HG02571 (cell line): ENCODE results near the gene FNBP1.

ENCODE experiments used
- ATAC-seq: cut with Tn5 transposase; IDR thresholded peaks from one replicate; pipeline ENCODE4 v1.9.1; 2021; ENCODE audit warnings: mild to moderate bottlenecking, moderate library complexity; ENCODE audit not compliant: unreplicated experiment

The FNBP1 gene

GRCh38 chr9:129865668-129866320 lies 177.2 kb downstream of the FNBP1 start:
- no peak for ATAC-seq

- ATAC-seq = no peak
These were observed 177.9 kb downstream of the FNBP1 start for GRCh38 chr9:129864991-129865647.

GRCh38 chr9:129863059-129863690 lies 179.8 kb downstream of the FNBP1 start:
- no peak for ATAC-seq

DNA sequence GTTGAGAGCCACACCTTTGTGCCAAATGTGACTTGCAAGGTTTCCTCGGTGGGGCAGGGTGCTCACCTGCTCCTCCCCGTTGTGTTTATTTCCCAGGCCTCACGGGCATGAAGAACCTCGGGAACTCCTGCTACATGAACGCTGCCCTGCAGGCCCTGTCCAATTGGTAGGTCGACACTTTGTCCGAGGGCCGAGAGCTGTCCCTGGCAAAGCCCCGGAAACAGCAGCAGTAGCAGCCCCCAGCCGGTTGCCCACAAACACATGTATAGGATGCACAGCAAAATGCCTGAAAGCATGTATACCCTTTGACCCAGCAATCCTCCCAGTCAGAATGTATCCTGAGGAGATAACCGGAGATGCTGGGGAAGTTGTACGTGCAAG lies 181.6 kb downstream of the FNBP1 start:
- no peak for ATAC-seq

GRCh38 chr9:129860653-129861446 lies 182.1 kb downstream of the FNBP1 start:
- ATAC-seq = no peak

DNA sequence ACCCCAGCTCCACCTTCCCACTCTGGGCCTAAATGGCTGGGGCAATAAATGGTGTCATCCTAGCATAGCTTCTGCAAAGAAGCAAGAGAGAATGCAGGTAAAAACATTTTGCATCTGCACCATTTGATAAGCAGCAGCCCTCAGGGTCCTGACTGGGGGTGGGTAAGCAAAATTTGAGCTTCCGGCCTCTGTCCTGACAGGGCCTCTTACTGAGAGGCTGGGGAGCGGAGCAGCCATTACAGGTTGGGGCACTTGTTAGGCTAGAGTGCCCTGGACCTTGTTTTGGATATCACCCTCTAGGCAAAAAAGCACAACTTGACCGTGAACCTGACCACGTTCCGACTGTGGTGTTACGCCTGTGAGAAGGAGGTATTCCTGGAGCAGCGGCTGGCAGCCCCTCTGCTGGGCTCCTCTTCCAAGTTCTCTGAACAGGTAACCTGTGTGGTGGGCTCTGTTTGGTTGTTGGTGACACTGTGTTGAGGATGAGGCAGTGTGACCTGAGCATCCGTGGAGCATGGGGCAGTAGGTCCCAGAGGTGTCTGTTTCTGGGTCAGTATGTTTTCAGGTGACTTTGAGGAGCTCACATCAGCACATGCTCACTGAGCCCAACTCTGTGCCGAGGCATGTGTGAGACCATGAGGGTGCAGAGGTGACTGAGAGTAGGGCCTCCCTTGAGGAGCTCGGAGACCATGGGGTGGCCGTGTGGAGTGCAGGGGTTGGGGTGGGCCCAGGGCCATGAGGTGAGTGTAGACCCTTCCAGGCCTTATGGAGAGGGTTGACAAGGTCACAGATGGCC lies 184.6 kb downstream of the FNBP1 start:
- no peak for ATAC-seq

GRCh38 chr9:129857207-129857606 lies 185.8 kb downstream of the FNBP1 start:
- ATAC-seq = no peak

- ATAC-seq = no peak
These were observed 188.3 kb downstream of the FNBP1 start for GRCh38 chr9:129854588-129855110.

DNA sequence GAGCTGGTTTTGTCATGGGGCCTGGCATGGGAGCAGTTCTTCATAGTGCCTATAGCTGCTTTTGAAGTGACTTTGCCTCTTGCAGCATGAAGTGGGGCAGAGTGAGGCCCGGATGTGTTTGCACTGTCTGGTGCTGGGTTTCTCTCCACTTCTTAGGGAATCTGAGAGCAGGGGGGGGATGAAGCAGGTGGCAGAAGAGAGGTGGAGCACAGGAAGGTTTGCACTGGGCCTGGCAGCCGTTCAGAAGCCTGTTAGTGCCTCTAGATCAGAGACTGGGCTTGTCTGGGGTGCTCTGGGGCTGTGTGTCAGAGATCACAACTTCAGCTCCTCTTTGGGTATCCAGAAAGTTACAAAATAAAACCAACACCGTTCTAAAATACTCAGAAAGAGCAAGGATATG lies 189.4 kb downstream of the FNBP1 start:
- ATAC-seq = no peak

GRCh38 chr9:129852579-129852978 lies 190.4 kb downstream of the FNBP1 start:
- no peak for ATAC-seq

- ATAC-seq = no peak
These were observed 191.2 kb downstream of the FNBP1 start for GRCh38 chr9:129851821-129852220.

DNA sequence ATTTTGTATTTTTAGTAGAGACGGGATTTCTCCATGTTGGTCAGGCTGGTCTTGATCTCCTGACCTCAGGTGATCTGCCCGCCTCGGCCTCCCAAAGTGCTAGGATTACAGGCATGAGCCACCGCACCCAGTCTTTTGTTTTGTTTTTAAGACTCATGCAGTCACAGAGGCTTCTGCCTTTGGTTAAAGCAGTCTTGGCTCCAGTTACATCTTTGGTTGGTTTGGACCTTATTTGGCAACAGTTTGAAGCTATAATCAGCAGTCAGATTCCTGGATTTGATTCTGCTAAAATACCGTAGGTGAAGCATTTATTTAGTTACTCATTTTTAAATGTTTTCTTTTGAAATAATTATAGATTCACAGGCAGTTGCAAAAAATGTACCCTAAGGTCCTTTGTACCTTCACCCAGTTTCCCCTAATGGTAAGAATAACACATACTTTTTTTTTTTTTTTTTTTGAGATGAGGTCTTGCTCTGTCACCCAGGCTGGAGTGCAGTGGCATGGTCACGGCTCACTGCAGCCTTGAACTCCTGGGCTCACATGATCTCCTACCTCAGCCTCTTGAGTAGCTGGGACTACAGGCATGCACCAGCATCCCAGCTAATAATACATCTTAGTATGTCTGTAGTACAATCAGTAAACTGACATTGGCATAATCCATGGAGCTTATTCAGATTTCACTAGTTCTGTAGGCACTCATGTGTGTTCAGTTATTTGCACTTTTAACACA lies 192.0 kb downstream of the FNBP1 start:
- no peak for ATAC-seq

DNA sequence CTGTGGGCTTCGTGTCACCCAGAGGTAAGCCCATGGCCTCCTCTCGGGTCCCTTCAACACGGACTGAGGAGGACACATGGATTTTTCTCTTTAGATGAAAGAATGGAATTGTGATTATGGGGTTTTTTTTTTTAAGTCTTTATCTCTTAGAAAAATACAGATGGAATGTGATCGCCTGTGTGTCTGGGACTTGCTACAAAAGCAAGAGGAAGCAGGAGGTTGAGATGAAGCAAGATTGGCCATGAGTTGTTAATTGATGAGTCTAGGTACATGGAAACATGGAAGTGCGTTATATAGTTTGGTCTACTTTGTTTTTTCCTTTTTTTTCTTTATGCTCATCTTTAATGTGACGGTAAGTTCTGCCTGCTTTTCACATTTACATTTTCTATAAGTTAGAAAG lies 193.1 kb downstream of the FNBP1 start:
- ATAC-seq = no peak

DNA sequence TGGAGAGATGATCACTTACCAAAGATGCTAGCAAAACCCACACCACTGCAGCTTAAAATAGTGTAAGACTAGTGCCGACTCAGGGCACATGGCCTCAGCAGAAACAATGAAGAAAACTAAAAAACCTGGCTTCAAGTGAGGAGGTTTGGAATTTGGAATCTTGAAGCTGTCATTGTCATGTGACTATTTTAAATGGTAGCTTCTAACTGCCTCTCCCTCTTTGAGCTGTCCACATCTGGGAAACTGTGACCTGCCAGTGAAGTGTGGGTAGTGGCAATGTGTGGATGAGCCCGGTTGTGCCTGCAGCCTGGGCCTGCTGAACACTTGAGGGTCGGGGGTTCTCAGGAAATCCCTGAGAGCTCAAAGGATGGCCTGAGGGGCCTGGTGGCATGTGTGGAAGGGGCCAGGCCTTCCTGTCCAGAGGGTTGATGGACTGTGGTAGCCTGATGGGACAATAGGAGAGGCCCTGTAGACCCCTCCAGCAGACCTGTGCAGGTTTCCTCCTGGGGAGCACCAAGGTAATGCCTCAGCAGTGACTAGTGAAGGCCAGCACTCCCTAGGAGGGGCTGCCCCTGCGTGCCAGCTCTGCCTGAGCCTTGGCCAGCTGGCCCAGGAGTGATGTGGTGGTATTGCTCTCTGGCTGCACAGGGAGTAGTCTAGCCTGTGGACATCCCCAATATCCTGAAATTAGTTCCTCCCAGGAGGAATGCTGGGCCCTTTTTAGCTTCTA lies 194.1 kb downstream of the FNBP1 start:
- ATAC-seq = no peak

DNA sequence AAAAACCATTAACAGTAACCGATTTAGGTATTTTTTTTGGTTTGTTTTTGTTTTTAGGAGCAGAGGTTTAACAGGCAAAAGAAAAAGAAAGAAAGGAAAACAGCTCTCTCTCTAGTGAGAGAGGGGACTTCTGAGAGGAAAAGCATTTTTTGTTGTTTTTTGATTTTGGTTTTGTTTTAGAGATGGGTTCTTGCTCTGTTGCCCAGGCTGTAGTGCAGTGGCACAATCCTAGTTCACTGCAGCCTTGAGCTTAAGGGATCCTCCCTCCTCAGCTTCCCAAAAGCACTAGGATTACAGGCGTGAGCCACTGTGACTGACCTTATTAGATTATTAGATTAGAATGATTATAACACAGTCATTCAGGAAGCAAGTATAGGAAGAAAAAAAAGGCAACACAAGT lies 197.6 kb downstream of the FNBP1 start:
- no peak for ATAC-seq

DNA sequence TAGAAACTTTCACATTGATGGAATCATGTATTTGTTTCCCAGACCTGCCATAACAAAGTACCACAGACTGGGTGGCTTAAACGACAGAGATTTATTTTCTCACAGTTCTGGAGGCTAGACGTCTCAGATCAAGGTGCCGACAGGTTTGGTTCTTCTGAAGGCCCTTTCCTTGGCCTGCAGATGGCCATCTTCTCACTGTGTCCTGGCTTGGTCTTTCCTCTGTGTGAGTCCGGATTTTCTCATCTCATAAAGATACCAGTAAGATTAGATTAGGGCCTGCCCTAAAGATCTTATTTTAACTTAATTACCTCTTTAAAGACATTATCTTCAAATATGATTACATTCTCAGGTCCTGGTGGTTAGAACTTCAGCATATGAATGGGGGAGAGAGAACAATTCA lies 201.9 kb downstream of the FNBP1 start:
- ATAC-seq = no peak

DNA sequence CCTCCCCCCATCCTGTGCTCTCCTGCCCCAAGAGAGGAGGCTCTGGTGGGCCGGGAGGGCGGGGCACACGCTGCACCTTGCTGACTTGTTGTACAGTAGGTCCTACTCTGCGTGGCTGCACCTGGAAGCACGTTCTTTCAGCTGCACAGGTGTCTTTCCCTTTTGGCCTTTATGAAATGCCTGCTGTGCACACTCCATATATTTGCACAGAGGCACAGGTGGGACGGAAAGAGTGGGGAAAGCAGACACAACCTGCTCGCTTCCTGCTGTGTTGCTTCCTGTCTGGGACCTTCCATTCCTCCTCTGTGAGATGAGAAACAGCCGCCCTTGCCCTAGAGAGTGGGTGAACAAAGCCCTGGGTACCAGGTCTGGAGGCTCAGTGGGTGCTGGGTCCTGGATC lies 203.0 kb downstream of the FNBP1 start:
- ATAC-seq = no peak

DNA sequence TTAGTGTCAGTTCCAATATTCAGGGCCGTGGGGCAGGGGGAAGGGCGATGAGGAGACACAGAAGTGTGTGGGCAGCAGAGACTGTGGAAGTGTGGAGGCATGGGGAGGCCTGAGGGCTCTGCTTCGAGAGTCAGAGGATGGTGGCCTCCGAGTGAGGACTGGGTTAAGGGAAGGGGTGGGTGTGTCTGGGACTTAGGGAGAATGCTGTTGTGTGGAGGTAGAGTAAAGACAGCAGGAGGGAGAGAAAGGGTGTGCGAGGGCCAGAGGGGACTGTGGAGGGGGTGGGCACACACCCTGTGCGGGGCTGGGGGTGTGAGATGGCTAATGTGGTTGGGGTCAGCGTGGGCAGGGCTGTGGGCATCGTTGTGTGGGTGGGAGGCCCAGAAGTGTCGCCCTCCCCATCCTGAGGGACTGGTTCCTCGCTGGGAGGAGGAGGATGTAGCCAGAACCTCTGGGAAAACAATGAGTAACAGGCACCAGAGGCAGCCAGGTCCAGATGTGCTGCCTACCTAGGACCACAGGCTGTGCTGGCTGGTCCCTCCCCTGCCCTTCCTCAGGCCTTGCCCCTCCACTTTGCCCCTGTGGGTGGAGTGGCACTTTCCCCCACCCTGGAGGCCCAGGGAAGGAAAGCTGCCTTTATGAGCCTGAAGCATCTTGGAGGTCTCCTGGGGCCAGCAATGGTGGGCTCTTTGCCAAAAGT lies 203.5 kb downstream of the FNBP1 start:
- ATAC-seq = no peak
